ENCODE results near the gene FOXP1. TPM values are rescaled to one million over a fixed set of nuclear protein-coding genes. Genes with fewer than 3 reads are reported as not detected.

FOXP1 gene
- total and polyA plus RNA-seq, 2 of the 13 experiments (the other 11 are each of a cell fraction or from before 2014, with no cell fraction given): 40.4 to 59.0 TPM

GRCh38 chr3:71273453-71273852, 310.1 kb downstream of the FOXP1 start (continued):
- TF ChIP-seq, protein P1, sequence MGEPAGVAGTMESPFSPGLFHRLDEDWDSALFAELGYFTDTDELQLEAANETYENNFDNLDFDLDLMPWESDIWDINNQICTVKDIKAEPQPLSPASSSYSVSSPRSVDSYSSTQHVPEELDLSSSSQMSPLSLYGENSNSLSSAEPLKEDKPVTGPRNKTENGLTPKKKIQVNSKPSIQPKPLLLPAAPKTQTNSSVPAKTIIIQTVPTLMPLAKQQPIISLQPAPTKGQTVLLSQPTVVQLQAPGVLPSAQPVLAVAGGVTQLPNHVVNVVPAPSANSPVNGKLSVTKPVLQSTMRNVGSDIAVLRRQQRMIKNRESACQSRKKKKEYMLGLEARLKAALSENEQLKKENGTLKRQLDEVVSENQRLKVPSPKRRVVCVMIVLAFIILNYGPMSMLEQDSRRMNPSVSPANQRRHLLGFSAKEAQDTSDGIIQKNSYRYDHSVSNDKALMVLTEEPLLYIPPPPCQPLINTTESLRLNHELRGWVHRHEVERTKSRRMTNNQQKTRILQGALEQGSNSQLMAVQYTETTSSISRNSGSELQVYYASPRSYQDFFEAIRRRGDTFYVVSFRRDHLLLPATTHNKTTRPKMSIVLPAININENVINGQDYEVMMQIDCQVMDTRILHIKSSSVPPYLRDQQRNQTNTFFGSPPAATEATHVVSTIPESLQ (CRISPR knock-in tag; conservative IDR thresholded peaks at IDR 0.05): no peak
- TF ChIP-seq ZNF7 (CRISPR knock-in tag; IDR thresholded peaks at IDR 0.05) (no peak), ZNF598 (CRISPR knock-in tag; IDR thresholded peaks at IDR 0.05; ENCODE audit: borderline replicate concordance) (no peak), SNAPC5 (CRISPR knock-in tag; IDR thresholded peaks at IDR 0.05; ENCODE audit: borderline replicate concordance) (no peak)
- TF ChIP-seq, protein P2, sequence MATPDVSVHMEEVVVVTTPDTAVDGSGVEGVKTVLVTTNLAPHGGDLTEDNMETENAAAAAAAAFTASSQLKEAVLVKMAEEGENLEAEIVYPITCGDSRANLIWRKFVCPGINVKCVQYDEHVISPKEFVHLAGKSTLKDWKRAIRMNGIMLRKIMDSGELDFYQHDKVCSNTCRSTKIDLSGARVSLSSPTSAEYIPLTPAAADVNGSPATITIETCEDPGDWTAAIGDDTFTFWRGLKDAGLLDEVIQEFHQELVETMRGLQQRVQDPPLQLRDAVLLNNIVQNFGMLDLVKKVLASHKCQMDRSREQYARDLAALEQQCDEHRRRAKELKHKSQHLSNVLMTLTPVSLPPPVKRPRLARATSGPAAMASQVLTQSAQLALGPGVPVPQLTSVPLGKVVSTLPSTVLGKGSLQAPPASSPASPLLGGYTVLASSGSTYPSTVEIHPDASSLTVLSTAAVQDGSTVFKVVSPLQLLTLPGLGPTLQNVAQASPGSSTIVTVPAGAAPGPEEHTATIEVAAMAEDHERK (CRISPR knock-in tag; IDR thresholded peaks at IDR 0.05; ENCODE audit: low read depth): no peak

GRCh38 chr3:71271596-71271995, 311.9 kb downstream of the FOXP1 start:
- Histone ChIP-seq H2AFZ (ENCODE audit: low read length) (no peak overlapping the region), H3K27me3 (ENCODE audit: control insufficient read depth in 1 of 2, insufficient read depth in 2 of 2, low read length in 2 of 2) (no peaks in the 10 kb centered on the region), H3K4me3 (replicated peaks in 1 of 3; ENCODE audit: insufficient read depth in 1 of 3, low read depth in 2 of 3, low read length in 3 of 3) (no peak overlapping the region), H3K79me2 (ENCODE audit: insufficient read depth, low read length) (no peaks in the 10 kb centered on the region), H3K9me3 (ENCODE audit: low read length) (no peaks in the 10 kb centered on the region), H3K36me3 (replicated peaks in 1 of 2; ENCODE audit: control insufficient read depth in 1 of 2, insufficient read depth in 2 of 2, low read length in 2 of 2) (peaks cover 0 to 7% of the 10 kb centered on the region in 2 experiments; a peak in 3 of 5 replicates), H3K4me2 (ENCODE audit: low read depth, low read length) (no peak overlapping the region), H3K27ac (ENCODE audit: extremely low read length, insufficient read depth, low read length) (no peak overlapping the region), H3K4me1 (ENCODE audit: insufficient read depth, low read length) (peaks cover 5% of the 10 kb centered on the region; the same call in 1 of the 2 replicates), H3K9ac (ENCODE audit: insufficient read depth, low read depth, low read length) (no peak overlapping the region), H4K20me1 (ENCODE audit: insufficient read depth, low read length) (no peaks in the 10 kb centered on the region)
- DNase-seq (ENCODE audit: low spot score) (no peak), FAIRE-seq (no peak), ATAC-seq (no peak)
- ChIA-PET CTCF (ENCODE audit: low intra/inter-chr PET ratio, low total read pairs) (no interaction called here), POLR2A (no interaction called here)
- intact Hi-C loops (cut with micrococcal nuclease; ENCODE audit: unreplicated experiment): no loop called here
- WGBS (ENCODE audit: low lambda C conversion rate): 97% methylated on average over 4 of the region's 4 CpGs
- in situ Hi-C loops (cut with HindIII; ENCODE audit: extremely low pct_ligation_motif_present, low pct_unique_long_range_greater_than_20kb): no loop called here
- BruUV-seq (replicated peaks): no TSS peak
- TF ChIP-seq ZNF225 (CRISPR knock-in tag; IDR thresholded peaks at IDR 0.05): no peak
- TF ChIP-seq, protein P3, sequence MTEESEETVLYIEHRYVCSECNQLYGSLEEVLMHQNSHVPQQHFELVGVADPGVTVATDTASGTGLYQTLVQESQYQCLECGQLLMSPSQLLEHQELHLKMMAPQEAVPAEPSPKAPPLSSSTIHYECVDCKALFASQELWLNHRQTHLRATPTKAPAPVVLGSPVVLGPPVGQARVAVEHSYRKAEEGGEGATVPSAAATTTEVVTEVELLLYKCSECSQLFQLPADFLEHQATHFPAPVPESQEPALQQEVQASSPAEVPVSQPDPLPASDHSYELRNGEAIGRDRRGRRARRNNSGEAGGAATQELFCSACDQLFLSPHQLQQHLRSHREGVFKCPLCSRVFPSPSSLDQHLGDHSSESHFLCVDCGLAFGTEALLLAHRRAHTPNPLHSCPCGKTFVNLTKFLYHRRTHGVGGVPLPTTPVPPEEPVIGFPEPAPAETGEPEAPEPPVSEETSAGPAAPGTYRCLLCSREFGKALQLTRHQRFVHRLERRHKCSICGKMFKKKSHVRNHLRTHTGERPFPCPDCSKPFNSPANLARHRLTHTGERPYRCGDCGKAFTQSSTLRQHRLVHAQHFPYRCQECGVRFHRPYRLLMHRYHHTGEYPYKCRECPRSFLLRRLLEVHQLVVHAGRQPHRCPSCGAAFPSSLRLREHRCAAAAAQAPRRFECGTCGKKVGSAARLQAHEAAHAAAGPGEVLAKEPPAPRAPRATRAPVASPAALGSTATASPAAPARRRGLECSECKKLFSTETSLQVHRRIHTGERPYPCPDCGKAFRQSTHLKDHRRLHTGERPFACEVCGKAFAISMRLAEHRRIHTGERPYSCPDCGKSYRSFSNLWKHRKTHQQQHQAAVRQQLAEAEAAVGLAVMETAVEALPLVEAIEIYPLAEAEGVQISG (CRISPR knock-in tag; IDR thresholded peaks at IDR 0.05): no peak
- no peak for TF ChIP-seq ZNF619 (CRISPR knock-in tag; IDR thresholded peaks at IDR 0.05)
- TF ChIP-seq, protein P4, sequence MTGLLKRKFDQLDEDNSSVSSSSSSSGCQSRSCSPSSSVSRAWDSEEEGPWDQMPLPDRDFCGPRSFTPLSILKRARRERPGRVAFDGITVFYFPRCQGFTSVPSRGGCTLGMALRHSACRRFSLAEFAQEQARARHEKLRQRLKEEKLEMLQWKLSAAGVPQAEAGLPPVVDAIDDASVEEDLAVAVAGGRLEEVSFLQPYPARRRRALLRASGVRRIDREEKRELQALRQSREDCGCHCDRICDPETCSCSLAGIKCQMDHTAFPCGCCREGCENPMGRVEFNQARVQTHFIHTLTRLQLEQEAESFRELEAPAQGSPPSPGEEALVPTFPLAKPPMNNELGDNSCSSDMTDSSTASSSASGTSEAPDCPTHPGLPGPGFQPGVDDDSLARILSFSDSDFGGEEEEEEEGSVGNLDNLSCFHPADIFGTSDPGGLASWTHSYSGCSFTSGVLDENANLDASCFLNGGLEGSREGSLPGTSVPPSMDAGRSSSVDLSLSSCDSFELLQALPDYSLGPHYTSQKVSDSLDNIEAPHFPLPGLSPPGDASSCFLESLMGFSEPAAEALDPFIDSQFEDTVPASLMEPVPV (CRISPR knock-in tag; IDR thresholded peaks at IDR 0.05): no peak
- no peak for TF ChIP-seq SMARCC2 (IDR thresholded peaks at IDR 0.05)
